Measurements from ENCODE around the gene CLIC2. TPM values are rescaled to one million over a fixed set of nuclear protein-coding genes. Genes with fewer than 3 reads are reported as not detected.

Gene CLIC2
- total RNA-seq = 5.1 and 10.7 TPM in 2 replicates

GRCh38 chrX:155334486-155335336 is at the start of gene CLIC2:
Gene CLIC2 (minus strand): TSS chrX:155334614. CDS start chrX:155334427, 187 bp downstream.

GRCh38 chrX:155381843-155382528 is 47.6 kb upstream of the CLIC2 start, which contains the start of gene F8A2:
Gene F8A2 (plus strand): TSS chrX:155382095. CDS start chrX:155382115, 20 bp downstream.

GRCh38 chrX:155263854-155264628 is 70.4 kb downstream of the CLIC2 start, which contains the start of gene RAB39B:
Gene RAB39B (minus strand): TSS chrX:155264491. CDS start chrX:155264288, 203 bp downstream.

Small RNAs within 50 kb of the gene (small RNA-seq; reads per million reads assigned to genes)
- gene AC234781.4 (not detected), gene MIR1184-2 (not detected)

Other genes starting within 250 kb of the CLIC2 start
- 63.8 and 67.0 TPM in 2 replicates for gene VBP1, start 118.2 kb downstream of the CLIC2 start, total RNA-seq
- gene RAB39B, start 70.1 kb downstream of the CLIC2 start, total RNA-seq = 0.52 and 0.86 TPM in 2 replicates
- gene F8A2, start 47.5 kb upstream of the CLIC2 start, total RNA-seq = not detected in 2 replicates
- gene F8A3, start 124.0 kb upstream of the CLIC2 start, total RNA-seq = 1.8 and 2.9 TPM in 2 replicates

Measured in articular chondrocyte of knee joint (primary cell).